Measurements from ENCODE around the gene SORCS2.

DNA sequence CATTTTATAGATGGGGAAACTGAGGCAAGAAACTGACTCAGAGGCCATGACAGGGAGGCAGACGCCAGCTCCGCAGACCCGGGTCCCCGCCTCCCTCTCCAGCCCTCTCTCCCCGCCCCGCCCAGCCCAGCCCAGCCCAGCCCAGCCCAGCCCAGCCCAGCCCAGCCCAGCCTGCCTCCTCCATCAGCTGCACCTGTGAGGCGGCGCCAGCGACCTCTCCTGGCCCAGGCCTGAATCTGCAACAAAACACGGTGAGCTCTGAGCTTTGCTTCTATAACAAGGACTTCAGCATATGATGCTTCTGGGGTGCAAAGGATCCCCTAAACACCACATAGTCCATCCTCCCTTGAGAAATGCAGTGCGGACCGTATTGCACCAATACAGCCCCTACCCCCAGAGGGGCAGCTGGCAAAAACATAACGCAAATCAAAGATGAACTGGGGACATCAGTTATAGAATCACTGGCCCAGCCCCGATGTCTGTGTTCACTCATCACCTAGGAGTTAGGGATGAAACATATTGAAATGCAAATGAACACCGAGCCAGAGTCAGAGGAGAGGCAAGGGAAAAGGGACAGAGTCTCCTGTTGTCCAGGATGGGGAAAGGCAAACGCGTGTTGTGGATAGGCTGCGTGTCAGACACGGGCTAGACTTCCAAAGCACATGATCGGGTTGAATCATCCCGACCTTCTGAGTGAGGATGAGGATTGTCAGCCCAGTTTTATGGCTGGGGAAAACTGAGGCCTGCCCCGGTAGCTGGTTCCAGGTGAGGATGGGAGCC is 458.5 kb downstream of the SORCS2 start:
- no peak for TF ChIP-seq FOXM1 (CRISPR knock-in tag; IDR thresholded peaks at IDR 0.05)
- TF ChIP-seq, protein P1, sequence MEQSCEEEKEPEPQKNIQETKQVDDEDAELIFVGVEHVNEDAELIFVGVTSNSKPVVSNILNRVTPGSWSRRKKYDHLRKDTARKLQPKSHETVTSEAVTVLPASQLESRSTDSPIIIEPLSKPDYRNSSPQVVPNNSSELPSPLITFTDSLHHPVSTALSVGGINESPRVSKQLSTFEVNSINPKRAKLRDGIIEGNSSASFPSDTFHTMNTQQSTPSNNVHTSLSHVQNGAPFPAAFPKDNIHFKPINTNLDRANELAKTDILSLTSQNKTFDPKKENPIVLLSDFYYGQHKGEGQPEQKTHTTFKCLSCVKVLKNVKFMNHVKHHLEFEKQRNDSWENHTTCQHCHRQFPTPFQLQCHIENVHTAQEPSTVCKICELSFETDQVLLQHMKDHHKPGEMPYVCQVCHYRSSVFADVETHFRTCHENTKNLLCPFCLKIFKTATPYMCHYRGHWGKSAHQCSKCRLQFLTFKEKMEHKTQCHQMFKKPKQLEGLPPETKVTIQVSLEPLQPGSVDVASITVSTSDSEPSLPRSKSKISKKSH (CRISPR knock-in tag; IDR thresholded peaks at IDR 0.05; ENCODE audit: borderline replicate concordance) = no peak
- no peak for TF ChIP-seq XBP1 (CRISPR knock-in tag; IDR thresholded peaks at IDR 0.05)
- TF ChIP-seq ZNF263 (CRISPR knock-in tag; IDR thresholded peaks at IDR 0.05) = no peak
- no peak for TF ChIP-seq ETV5 (CRISPR knock-in tag; IDR thresholded peaks at IDR 0.05; ENCODE audit: borderline replicate concordance)
